HepG2 (cell line): ENCODE measurements around the gene COL4A2. TPM values are rescaled to one million over a fixed set of nuclear protein-coding genes. Genes with fewer than 3 reads are reported as not detected.

Experiments used
- ATAC-seq: fragments of 200-7000 bp; cut with Tn5 transposase; 3 replicates; pipeline ENCODE4 v1.9.1; 2020; ENCODE audit warnings: mild to moderate bottlenecking, moderate library complexity
- BruUV-seq: library from RNA; stranded (reverse); fragments of 400-500 nt; replicated peaks from 2 replicates; lab custom pipeline; 2021; lab: Mats Ljungman, UMichigan
- CTCF ChIA-PET: fragments of 300-600 bp; formaldehyde crosslinking; extraction: SDS; loops from one replicate; lab custom pipeline; 2021; ENCODE audit warnings: low total read pairs, inconsistent platforms, low intra/inter-chr PET ratio; lab: Yijun Ruan, JAX
- POLR2A ChIA-PET: fragments of 350-600 bp; sonication (Branson Sonifier 250); formaldehyde crosslinking; loops from one replicate; lab custom pipeline; 2020; ENCODE audit warnings: antibody characterized with exemption, inconsistent platforms; lab: Yijun Ruan, JAX
- DNase-seq: peaks from one replicate; pipeline ENCODE4 v3.0.0-alpha.2; 2015; ENCODE audit warnings: low spot score
- FAIRE-seq: peaks from 3 replicates; lab custom pipeline; 2011; peaks lifted over from hg19 to GRCh38; lab: Jason Lieb, UNC
- H2AFZ ChIP-seq: one replicate; pipeline ENCODE4 v1.6.1; 2011; ENCODE audit warnings: low read length, inconsistent platforms
- H3K27ac ChIP-seq: fragments of 300-600 bp; 3 replicates; pipeline ENCODE4 v1.8.0; 2011; ENCODE audit warnings: mixed run types, mild to moderate bottlenecking, mixed read lengths, low read length, inconsistent platforms; ENCODE audit not compliant: insufficient read depth; ENCODE audit errors: extremely low read length
- H3K27me3 ChIP-seq, 2 experiments: fragments of 200-600 bp in 1 of 2; 2 replicates in 1 of 2; 3 replicates in 1 of 2; pipeline versions ENCODE4 v1.6.0 to v1.8.0; 2011; ENCODE audit warnings: low read length in 2 of 2, mild to moderate bottlenecking in 2 of 2, moderate library complexity in 2 of 2, inconsistent platforms in 1 of 2; ENCODE audit not compliant: insufficient read depth in 2 of 2, control insufficient read depth in 1 of 2
- H3K36me3 ChIP-seq, 2 experiments: fragments of 200-600 bp in 1 of 2; replicated peaks in 1 of 2; 2 replicates in 1 of 2; 3 replicates in 1 of 2; pipeline versions ENCODE4 v1.5.1 to v1.8.0; 2011; ENCODE audit warnings: low read length in 2 of 2, inconsistent platforms in 1 of 2; ENCODE audit not compliant: insufficient read depth in 2 of 2, control insufficient read depth in 1 of 2
- H3K4me1 ChIP-seq: 2 replicates; pipeline ENCODE4 v1.5.1; 2012; ENCODE audit warnings: low read length, inconsistent platforms; ENCODE audit not compliant: insufficient read depth
- H3K4me2 ChIP-seq: 2 replicates; pipeline ENCODE4 v1.6.0; 2011; ENCODE audit warnings: low read depth, low read length, inconsistent platforms
- H3K4me3 ChIP-seq, 3 experiments: fragments of 200-600 bp in 1 of 3; sonication (generic), shearing (Covaris generic) in 1 of 3; replicated peaks in 1 of 3; 2 replicates each; pipeline ENCODE4 v1.5.1; 2011 to 2016; ENCODE audit warnings: low read length in 3 of 3, inconsistent platforms in 2 of 3, low read depth in 2 of 3, mild to moderate bottlenecking in 2 of 3, control low read depth in 1 of 3, mixed read lengths in 1 of 3; ENCODE audit not compliant: insufficient read depth in 1 of 3
- H3K79me2 ChIP-seq: one replicate; pipeline ENCODE4 v1.6.1; 2011; ENCODE audit warnings: low read length, inconsistent platforms; ENCODE audit not compliant: insufficient read depth
- H3K9ac ChIP-seq: 2 replicates; pipeline ENCODE4 v1.6.0; 2011; ENCODE audit warnings: mild to moderate bottlenecking, low read depth, low read length, inconsistent platforms; ENCODE audit not compliant: insufficient read depth
- H3K9me3 ChIP-seq: 2 replicates; pipeline ENCODE4 v1.5.1; 2012; ENCODE audit warnings: mild to moderate bottlenecking, low read length
- H4K20me1 ChIP-seq: 2 replicates; pipeline ENCODE4 v1.6.0; 2011; ENCODE audit warnings: inconsistent platforms, mild to moderate bottlenecking, low read length, moderate library complexity; ENCODE audit not compliant: insufficient read depth
- ATF2 ChIP-seq: sonication (generic); formaldehyde crosslinking; IDR thresholded peaks from 2 replicates; pipeline ENCODE4 v1.4.0; 2020; ENCODE audit warnings: missing genetic modification reagents
- CCAR2 ChIP-seq: fragments of 200-400 bp; formaldehyde crosslinking; optimal IDR thresholded peaks from 2 replicates; pipeline ENCODE3; 2018; ENCODE audit warnings: low read depth, mild to moderate bottlenecking, low read length, moderate library complexity
- GZF1 ChIP-seq: sonication (generic); formaldehyde crosslinking; IDR thresholded peaks from 2 replicates; pipeline ENCODE4 v1.5.1; 2020; ENCODE audit warnings: mild to moderate bottlenecking, missing genetic modification reagents
- MAFF ChIP-seq: IDR thresholded peaks from 2 replicates; pipeline ENCODE4 v1.6.1; 2011; ENCODE audit warnings: low read depth, low read length, improper control_type of control experiment
- MAFK ChIP-seq, 2 experiments: IDR thresholded peaks in 1 of 2; conservative IDR thresholded peaks in 1 of 2; 2 replicates each; pipeline ENCODE4 v1.6.1; 2011; ENCODE audit warnings: improper control_type of control experiment in 2 of 2, low read length in 2 of 2
- NBN ChIP-seq: fragments of 450-650 bp; conservative IDR thresholded peaks from 2 replicates; pipeline ENCODE4 v1.6.1; 2017
- NCOA5 ChIP-seq: sonication (generic); formaldehyde crosslinking; IDR thresholded peaks from 2 replicates; pipeline ENCODE4 v1.4.0; 2020; ENCODE audit warnings: missing genetic modification reagents
- NFE2L2 ChIP-seq: fragments of 150-350 bp; IDR thresholded peaks from 2 replicates; pipeline ENCODE4 v1.6.1; 2014; ENCODE audit warnings: low read length
- NR1H2 ChIP-seq: sonication (generic); formaldehyde crosslinking; IDR thresholded peaks from 2 replicates; pipeline ENCODE4 v1.8.1; 2022; ENCODE audit warnings: low read depth, missing genetic modification reagents, borderline replicate concordance
- SNAPC5 ChIP-seq: sonication (generic); formaldehyde crosslinking; IDR thresholded peaks from 2 replicates; pipeline ENCODE4 v1.8.1; 2023; ENCODE audit warnings: mild to moderate bottlenecking, missing genetic modification reagents, borderline replicate concordance
- SNRNP70 ChIP-seq: fragments of 200-400 bp; formaldehyde crosslinking; IDR thresholded peaks from 2 replicates; pipeline ENCODE4 v1.6.1; 2017; ENCODE audit warnings: mild to moderate bottlenecking, low read depth, low read length, moderate library complexity
- TAF1 ChIP-seq: sonication (generic); formaldehyde crosslinking; IDR thresholded peaks from 2 replicates; pipeline ENCODE4 v1.4.0; 2020; ENCODE audit warnings: missing genetic modification reagents
- ZNF33B ChIP-seq: sonication (generic); formaldehyde crosslinking; IDR thresholded peaks from 2 replicates; pipeline ENCODE4 v1.5.1; 2020; ENCODE audit warnings: mild to moderate bottlenecking, missing genetic modification reagents
- ZNF382 ChIP-seq: sonication (generic); formaldehyde crosslinking; IDR thresholded peaks from 2 replicates; pipeline ENCODE4 v1.5.0; 2020; ENCODE audit warnings: missing genetic modification reagents, mild to moderate bottlenecking, borderline replicate concordance
- ZNF558 ChIP-seq: sonication (generic); formaldehyde crosslinking; IDR thresholded peaks from 2 replicates; pipeline ENCODE4 v1.9.0; 2022; ENCODE audit warnings: mild to moderate bottlenecking, missing genetic modification reagents, borderline replicate concordance
- ZNF746 ChIP-seq: sonication (generic); formaldehyde crosslinking; IDR thresholded peaks from 2 replicates; pipeline ENCODE4 v1.8.0; 2022; ENCODE audit warnings: mild to moderate bottlenecking, missing genetic modification reagents
- WGBS: methylation state at CpG from one replicate; pipeline ENCODE4 v1.1.6; 2017; ENCODE audit warnings: low lambda C conversion rate; 5-methylcytosine and 5-hydroxymethylcytosine counted together
- in situ Hi-C: cut with HindIII; loops from 2 replicates; pipeline ENCODE4 v1.10.0; 2017; ENCODE audit warnings: low pct_unique_long_range_greater_than_20kb; ENCODE audit not compliant: extremely low pct_ligation_motif_present
- intact Hi-C: fragments of 100-400 bp; cut with micrococcal nuclease; formaldehyde crosslinking; loops from one replicate; pipeline ENCODE4 v1.10.0; 2022; ENCODE audit not compliant: unreplicated experiment
- polyA plus RNA-seq, 8 experiments: library from polyadenylated mRNA; depleted of rRNA in 3 of 8; stranded (reverse) in 7 of 8; unstranded in 1 of 8; fragments of >200 nt; fragmentation: Illumina TruSeq in 4 of 8; extraction: Trizol in 4 of 8; gene quantifications; 2 replicates each; pipeline versions ENCODE4 v1.2.1 to v1.2.3, GENCODE V29; 2011 to 2016; ENCODE audit warnings: low read depth in 4 of 8, missing spikeins in 1 of 8, mixed read lengths in 1 of 8; ENCODE audit not compliant: insufficient read depth in 1 of 8
- total RNA-seq, 5 experiments: library from RNA; depleted of rRNA; stranded (reverse); fragments of >200 nt; fragmentation: Illumina TruSeq; extraction: Trizol; gene quantifications; 2 replicates each; pipeline ENCODE4 v1.2.3, GENCODE V29; 2016; ENCODE audit warnings: low read depth in 1 of 5

The COL4A2 gene
- total and polyA plus RNA-seq, 2 of the 13 experiments (the other 11 are each of a cell fraction or from before 2014, with no cell fraction given) = 0.22 to 1.9 TPM

GRCh38 chr13:110388108-110388943 lies 81.2 kb downstream of the COL4A2 start:
- no peak overlapping the region for H3K4me2 ChIP-seq
- ChIA-PET POLR2A (no interaction called here), CTCF (no interaction called here)
- no peak overlapping the region for H2AFZ ChIP-seq
- no peak overlapping the region for H3K27ac ChIP-seq
- in situ Hi-C loops = no loop called here
- TF ChIP-seq NR1H2 (CRISPR knock-in tag) = no peak
- TF ChIP-seq CCAR2 = no peak
- TF ChIP-seq NFE2L2 = peak; percentile 64
- TF ChIP-seq MAFK (conservative IDR thresholded peaks at IDR 0.05 in 1 of 2, IDR thresholded peaks at IDR 0.05 in 1 of 2; ENCODE audit: low read length in 2 of 2) = peak; percentile 97 to 99
- no peak for TF ChIP-seq ZNF746 (CRISPR knock-in tag)
- TF ChIP-seq GZF1 (CRISPR knock-in tag) = no peak
- no peak for TF ChIP-seq SNAPC5 (CRISPR knock-in tag)
- peak; percentile 98 for TF ChIP-seq MAFF
- BruUV-seq = no TSS peak
- no peaks in the 10 kb centered on the region for H3K36me3 ChIP-seq
- no peak for ATAC-seq
- H3K4me3 ChIP-seq = no peak overlapping the region
- 30% methylated on average over 15 of the region's 19 CpGs for WGBS
- H3K79me2 ChIP-seq = no peaks in the 10 kb centered on the region
- no peaks in the 10 kb centered on the region for H4K20me1 ChIP-seq
- FAIRE-seq = no peak
- no peaks in the 10 kb centered on the region for H3K9me3 ChIP-seq
- no peak overlapping the region for H3K9ac ChIP-seq
- H3K27me3 ChIP-seq = peaks cover 2 to 45% of the 10 kb centered on the region in 2 experiments; a peak in 3 of 5 replicates
- H3K4me1 ChIP-seq = no peaks in the 10 kb centered on the region
- intact Hi-C loops = no loop called here
- no peak for DNase-seq

GRCh38 chr13:110390567-110390966 lies 83.5 kb downstream of the COL4A2 start:
- Histone ChIP-seq H2AFZ (no peak overlapping the region), H3K4me1 (no peaks in the 10 kb centered on the region), H3K79me2 (no peaks in the 10 kb centered on the region), H3K9ac (no peak overlapping the region), H3K4me3 (no peak overlapping the region), H3K27me3 (peaks cover 2 to 50% of the 10 kb centered on the region in 2 experiments; a peak in 3 of 5 replicates), H4K20me1 (no peaks in the 10 kb centered on the region), H3K4me2 (no peak overlapping the region), H3K27ac (no peak overlapping the region), H3K9me3 (no peaks in the 10 kb centered on the region), H3K36me3 (no peaks in the 10 kb centered on the region)
- FAIRE-seq (no peak), DNase-seq (no peak), ATAC-seq (no peak)
- intact Hi-C loops (no loop called here), in situ Hi-C loops (no loop called here)
- ChIA-PET POLR2A (no interaction called here), CTCF (no interaction called here)
- no TSS peak for BruUV-seq
- 0% methylated on average over 5 of the region's 5 CpGs for WGBS
- TF ChIP-seq ZNF33B (CRISPR knock-in tag) (no peak), NCOA5 (CRISPR knock-in tag) (no peak), ZNF558 (CRISPR knock-in tag) (no peak), ATF2 (CRISPR knock-in tag) (no peak), TAF1 (CRISPR knock-in tag) (no peak), NBN (no peak), ZNF382 (CRISPR knock-in tag) (no peak), SNRNP70 (no peak)
